ENCODE measurements around the gene MUSK.

The MUSK gene

DNA sequence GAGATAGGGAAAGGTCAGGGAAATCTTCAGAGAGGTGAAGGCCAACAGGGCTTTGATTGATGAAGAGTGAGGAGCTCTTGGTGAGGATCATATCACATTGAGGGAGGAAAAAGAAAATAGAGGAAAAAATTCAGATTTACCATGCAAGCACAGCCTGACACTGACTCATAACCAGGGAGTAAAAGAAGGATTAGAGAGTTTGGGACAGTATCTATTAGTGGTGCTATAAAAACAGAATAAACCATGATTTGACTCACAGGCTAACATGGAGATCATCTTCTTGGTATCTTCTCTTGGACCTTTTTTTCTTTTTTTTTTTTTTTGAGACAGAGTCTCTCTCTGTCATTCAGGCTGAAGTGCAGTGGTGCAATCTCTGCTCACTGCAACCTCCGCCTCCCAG lies 44.4 kb downstream of the MUSK start:
- TF ChIP-seq CTCF (IDR thresholded peaks at IDR 0.05; ENCODE audit: low read length, missing control alignments): no peak
- DNase-seq (ENCODE audit: low read depth): no peak
- H3K4me3 ChIP-seq (replicated peaks; ENCODE audit: low read depth, low read length): no peak overlapping the region

GRCh38 chr9:110714314-110714713 lies 45.7 kb downstream of the MUSK start:
- H3K4me3 ChIP-seq (replicated peaks; ENCODE audit: low read depth, low read length): no peak overlapping the region
- TF ChIP-seq CTCF (IDR thresholded peaks at IDR 0.05; ENCODE audit: low read length, missing control alignments): no peak
- DNase-seq (ENCODE audit: low read depth): no peak

GRCh38 chr9:110728058-110728457 lies 59.5 kb downstream of the MUSK start:
- no peak for TF ChIP-seq CTCF (IDR thresholded peaks at IDR 0.05; ENCODE audit: low read length, missing control alignments)

DNA sequence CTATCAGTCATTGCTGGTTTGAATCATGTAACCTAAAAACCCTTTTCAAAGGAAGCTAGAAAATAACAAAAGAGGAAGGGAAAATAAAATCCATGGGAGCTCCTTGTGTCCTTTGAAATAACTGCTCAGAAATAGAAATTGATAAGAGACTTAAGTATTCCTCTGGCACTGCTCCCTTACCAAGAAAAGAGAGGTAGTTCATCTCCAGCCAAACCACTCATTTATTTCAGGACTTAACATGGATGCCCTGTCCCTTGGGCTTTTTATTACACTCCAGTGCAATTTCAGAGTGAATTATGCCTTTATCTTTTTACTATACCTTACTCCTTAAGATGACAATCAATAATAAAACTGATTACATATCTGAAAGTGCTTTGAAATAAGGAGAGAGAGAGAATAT lies 61.0 kb downstream of the MUSK start:
- no peak overlapping the region for H3K4me3 ChIP-seq (replicated peaks; ENCODE audit: low read depth, low read length)
- TF ChIP-seq CTCF (IDR thresholded peaks at IDR 0.05; ENCODE audit: low read length, missing control alignments): no peak
- no peak for DNase-seq (ENCODE audit: low read depth)

More at GRCh38 chr9:110728058-110728457, 59.5 kb downstream of the MUSK start:
- H3K4me3 ChIP-seq (replicated peaks; ENCODE audit: low read depth, low read length): no peak overlapping the region
- no peak for DNase-seq (ENCODE audit: low read depth)

GRCh38 chr9:110731437-110732028 lies 62.9 kb downstream of the MUSK start:
- TF ChIP-seq CTCF (IDR thresholded peaks at IDR 0.05; ENCODE audit: low read length, missing control alignments): no peak
- DNase-seq (ENCODE audit: low read depth): no peak
- H3K4me3 ChIP-seq (replicated peaks; ENCODE audit: low read depth, low read length): no peak overlapping the region

DNA sequence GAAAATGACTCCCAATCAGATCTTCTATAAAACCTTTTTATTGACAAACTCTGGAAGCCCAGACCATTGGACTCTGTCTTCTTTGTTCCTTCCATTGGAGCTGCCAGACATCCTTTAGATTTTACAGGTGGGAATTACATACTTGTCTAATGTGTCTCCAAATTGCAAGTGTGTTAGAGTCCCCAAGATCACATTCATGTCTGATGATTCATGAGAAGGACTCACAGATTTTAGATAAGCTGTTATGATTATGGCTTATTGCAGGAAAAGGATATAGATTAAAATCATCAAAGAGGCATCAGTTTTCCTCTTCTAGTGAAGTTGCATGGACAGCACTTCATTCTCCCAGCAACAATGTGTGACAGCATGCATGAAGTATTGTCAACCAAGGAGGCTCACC lies 70.4 kb downstream of the MUSK start:
- TF ChIP-seq CTCF (IDR thresholded peaks at IDR 0.05; ENCODE audit: low read length, missing control alignments): no peak
- no peak overlapping the region for H3K4me3 ChIP-seq (replicated peaks; ENCODE audit: low read depth, low read length)
- no peak for DNase-seq (ENCODE audit: low read depth)

DNA sequence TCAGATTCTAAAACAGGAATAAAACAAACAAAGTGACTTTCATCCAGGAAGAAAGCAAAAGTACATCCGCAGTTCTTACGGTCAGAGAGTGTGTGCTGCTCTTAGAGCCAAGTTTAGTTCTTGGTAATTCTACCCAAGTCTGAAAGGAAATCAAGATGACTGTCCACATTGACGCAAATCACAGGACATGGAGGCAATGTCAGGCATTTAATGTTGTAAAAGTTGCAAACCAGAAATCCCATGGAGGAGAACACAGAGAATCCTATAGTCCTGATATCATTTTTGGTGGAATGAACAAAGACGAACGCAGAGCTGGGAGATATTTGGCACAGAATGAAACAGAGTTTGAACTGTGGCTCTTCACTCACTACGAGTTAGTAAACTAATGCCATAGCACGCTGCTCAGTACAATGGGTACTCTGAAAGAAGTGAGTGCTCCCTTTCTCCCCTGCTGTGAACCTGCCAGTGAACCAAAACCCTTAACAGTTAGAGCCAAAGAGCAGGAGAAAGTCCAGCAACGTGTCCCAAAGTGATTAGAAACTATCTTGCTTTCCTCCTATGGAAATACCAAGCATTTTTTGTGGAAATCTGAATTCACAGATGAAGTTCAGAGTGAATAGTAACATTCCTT lies 74.3 kb downstream of the MUSK start:
- DNase-seq (ENCODE audit: low read depth): peak; percentile 92
- H3K4me3 ChIP-seq (replicated peaks; ENCODE audit: low read depth, low read length): peak overlapping the region; percentile 1
- no peak for TF ChIP-seq CTCF (IDR thresholded peaks at IDR 0.05; ENCODE audit: low read length, missing control alignments)

All from fibroblast of pulmonary artery (primary cell).